NCI-H146 (cell line): ENCODE data around the gene GTF2A2.
"Not testable (repeated sequence)": the region's sequence is repeated elsewhere in the genome, so short reads cannot be mapped to it uniquely, and the experiment has no call there.

Experiments
- DNase-seq: peaks from one replicate; lab custom pipeline; 2025; lab: John Stamatoyannopoulos, UW

GTF2A2 gene

GRCh38 chr15:59674361-59674877 is 17.1 kb upstream of the GTF2A2 start:
- no peak for DNase-seq

DNA sequence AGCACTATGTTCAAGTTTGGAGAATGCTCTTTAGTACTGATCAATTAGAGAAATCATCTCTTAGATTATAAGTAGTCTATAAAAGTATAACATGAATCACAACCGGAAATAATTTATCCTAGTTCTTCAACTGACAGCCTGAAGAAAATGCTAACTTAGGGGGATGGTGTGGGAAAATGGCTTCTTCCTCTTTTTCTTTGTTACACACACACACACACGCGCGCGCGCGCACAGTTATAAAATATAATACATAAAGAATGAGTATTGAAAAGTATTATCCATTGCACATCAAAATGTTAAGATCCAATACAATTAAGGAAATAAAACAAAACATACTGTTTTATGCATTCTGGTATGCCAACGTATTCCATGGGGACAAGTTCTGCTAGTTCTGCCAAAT is 11.2 kb upstream of the GTF2A2 start:
- DNase-seq, result no peak

- DNase-seq, result no peak
Observed at GRCh38 chr15:59662260-59662659, 4.9 kb upstream of the GTF2A2 start.

GRCh38 chr15:59659366-59659765 is 2.1 kb upstream of the GTF2A2 start:
- DNase-seq, result no peak

GRCh38 chr15:59657635-59658125 is 365 bp upstream of the GTF2A2 start:
- no peak for DNase-seq

DNA sequence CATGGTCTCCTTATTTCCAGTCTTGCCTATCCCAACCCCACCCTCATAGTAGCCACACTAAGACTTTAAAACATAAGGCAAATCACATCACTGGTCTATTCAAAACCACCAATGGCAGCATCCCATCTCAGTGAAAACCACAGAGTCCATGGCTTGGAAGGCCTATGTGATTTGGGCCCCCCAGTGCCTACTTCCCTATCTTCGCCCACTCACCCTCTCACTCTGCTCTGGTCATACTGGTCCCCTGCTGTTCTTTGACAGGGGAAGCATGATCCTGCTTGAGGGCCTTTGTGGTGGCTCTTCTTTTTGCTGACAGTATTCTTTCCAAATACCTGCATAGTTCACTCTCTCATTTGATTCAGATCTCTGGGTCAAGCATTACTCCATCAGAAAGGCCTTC is 3.3 kb downstream of the GTF2A2 start:
- no peak for DNase-seq

- DNase-seq, result no peak
Observed at GRCh38 chr15:59649603-59650002, 7.7 kb downstream of the GTF2A2 start.

GRCh38 chr15:59647085-59647484 is 10.2 kb downstream of the GTF2A2 start:
- no peak for DNase-seq

DNA sequence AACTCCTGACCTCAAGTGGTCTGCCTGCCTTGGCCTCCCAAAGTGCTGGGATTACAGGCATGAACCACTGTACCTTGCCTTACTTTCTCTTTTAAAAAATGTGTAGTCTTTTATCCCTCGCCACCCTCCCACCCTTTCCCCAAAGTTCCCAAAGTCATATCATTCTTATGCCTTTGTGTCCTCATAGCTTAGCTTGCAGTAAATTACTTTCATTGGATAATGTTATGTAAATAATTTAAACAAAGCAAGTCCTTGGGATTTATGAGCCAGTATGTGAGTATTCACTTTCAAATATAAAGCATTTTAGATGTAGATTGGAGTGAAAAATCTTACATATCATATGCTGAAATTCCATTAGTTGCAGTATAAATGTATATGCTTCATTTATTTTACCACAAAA is 11.0 kb downstream of the GTF2A2 start:
- DNase-seq, result no peak

GRCh38 chr15:59645812-59646211 is 11.5 kb downstream of the GTF2A2 start:
- not testable (repeated sequence) for DNase-seq

DNA sequence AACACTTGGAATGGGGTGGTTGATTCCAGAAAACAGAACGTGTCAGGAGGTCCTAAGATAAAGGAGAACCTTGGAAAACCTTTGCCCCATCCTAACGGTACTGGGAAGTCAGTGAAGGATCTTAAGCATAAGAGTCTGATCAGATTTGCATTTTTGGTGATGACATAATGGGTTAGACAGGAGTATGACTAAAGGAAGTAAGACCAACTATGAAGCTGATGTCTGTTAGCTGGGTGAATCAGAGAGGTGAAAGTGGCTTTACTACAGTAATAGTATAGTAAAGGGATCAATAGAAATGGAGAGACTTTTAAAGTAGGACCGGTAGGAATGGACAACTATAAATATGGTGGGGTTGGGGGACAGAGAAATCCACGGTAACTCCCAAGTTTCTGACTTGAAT is 12.6 kb downstream of the GTF2A2 start:
- DNase-seq, result no peak

DNA sequence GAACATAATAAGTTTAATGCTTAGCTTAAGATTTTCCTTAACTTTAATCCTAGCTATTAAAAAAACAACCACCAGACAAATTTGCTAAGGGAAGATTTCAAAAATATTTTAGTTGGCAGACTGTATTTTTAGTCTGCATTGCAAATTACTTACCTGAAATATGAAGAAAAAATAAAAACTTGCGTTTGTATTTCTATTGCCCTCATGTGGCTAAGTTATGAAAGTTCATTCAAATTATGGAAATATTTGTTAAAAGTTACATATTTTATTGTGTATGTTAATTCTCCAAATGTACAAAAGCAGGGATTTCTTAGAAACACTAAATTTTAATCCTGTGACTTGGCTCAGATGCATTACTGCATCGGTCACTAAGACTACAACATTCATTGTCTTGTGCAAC is 15.0 kb downstream of the GTF2A2 start:
- no peak for DNase-seq

- not testable (repeated sequence) for DNase-seq
Observed at GRCh38 chr15:59637507-59637906, 19.8 kb downstream of the GTF2A2 start.

DNA sequence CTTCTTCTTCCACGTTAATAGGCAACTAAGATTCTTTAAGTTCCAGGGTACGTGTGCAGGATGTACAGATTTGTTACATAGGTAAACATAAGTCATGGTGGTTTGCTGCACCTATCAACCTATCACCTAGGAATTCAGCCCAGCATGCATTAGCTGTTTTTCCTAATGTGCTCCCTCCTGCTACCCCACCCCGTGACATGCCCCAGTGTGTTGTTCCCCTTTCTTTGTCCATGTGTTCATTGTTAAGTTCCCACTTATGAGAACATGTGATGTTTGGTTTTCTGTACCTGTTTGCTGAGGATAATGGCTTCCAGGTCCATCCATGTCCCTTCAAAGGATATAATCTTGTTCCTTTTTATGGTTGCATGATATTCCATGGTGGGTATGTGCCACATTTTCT is 21.1 kb downstream of the GTF2A2 start:
- DNase-seq, result no peak

DNA sequence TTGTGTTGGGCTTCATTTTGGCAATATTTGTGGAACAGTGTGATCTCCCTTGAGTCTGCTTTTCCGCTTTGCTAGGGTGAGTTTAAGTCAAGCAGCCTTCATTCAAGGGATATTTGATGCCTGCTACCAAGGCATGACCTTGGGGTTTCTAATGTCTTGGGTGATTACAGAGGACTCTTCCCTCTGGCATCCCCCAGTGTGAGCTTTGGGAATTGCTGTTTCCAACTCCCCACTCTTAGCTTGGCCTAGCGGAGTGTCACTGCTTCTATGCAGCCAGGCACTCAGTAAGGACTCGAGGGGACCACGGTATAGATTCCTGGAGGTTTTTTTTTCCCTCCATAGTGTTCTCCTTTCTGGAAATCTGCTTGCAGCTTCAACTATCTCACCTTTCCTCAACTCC is 24.6 kb downstream of the GTF2A2 start:
- DNase-seq, result no peak

DNA sequence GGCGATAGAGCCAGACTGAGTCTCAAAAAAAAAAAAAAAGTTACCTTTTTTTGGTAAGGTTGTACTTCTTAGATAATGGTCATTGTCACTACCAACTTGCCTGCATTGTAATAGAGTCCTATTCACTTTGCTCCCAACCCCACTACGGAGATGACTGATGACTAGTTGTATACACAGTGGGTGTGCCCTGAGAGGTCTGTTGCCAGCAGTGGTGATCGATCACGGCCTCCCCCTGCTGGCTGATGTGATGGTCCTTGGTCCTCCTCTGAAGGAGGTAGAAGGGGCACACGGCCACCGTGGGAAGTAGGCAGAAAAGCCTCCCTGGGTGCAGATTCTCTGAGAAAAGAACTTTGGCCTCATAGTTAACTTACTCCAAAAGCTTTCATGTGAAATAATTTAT is 35.0 kb downstream of the GTF2A2 start:
- peak; percentile 66 for DNase-seq

DNA sequence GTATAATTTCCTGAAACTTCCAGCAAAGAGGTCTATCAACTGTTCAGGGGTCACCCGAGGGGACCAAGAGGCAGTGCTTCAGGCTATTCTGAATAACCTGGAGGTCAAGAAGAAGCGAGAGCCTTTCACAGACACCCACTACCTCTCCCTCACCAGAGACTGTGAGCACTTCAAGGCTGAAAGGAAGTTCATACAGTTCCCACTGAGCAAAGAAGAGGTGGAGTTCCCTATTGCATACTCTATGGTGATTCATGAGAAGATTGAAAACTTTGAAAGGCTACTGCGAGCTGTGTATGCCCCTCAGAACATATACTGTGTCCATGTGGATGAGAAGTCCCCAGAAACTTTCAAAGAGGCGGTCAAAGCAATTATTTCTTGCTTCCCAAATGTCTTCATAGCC is 38.9 kb downstream of the GTF2A2 start:
- DNase-seq, result no peak

DNA sequence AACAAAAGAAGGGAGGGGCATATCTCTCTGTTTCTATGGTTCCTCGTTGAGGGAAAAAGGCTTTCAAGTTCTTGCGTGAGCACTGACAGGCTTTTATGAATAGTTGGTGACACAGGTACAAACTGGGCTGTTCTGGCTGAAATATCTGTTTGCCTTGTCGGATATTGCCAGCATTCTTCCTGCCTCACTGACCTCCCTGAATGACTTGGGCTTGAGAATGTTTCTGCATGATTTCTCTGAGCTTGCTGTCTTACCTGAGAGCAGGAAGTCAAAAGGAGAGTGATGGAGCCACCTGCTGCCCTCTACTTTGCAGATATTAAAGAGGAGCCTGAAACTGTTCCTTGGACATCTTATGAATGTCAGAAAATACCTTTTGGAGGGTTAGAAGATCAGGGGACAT is 40.9 kb downstream of the GTF2A2 start:
- DNase-seq, result peak; percentile 25

GRCh38 chr15:59615661-59616060 is 41.7 kb downstream of the GTF2A2 start:
- no peak for DNase-seq

GRCh38 chr15:59614153-59614552 is 43.2 kb downstream of the GTF2A2 start:
- DNase-seq, result no peak

- DNase-seq, result no peak
Observed at GRCh38 chr15:59611276-59612260, 45.7 kb downstream of the GTF2A2 start, which contains the start of gene GCNT3. Gene GCNT3 (plus strand): TSS chr15:59611783. CDS start chr15:59618239, 6,456 bp downstream.

DNA sequence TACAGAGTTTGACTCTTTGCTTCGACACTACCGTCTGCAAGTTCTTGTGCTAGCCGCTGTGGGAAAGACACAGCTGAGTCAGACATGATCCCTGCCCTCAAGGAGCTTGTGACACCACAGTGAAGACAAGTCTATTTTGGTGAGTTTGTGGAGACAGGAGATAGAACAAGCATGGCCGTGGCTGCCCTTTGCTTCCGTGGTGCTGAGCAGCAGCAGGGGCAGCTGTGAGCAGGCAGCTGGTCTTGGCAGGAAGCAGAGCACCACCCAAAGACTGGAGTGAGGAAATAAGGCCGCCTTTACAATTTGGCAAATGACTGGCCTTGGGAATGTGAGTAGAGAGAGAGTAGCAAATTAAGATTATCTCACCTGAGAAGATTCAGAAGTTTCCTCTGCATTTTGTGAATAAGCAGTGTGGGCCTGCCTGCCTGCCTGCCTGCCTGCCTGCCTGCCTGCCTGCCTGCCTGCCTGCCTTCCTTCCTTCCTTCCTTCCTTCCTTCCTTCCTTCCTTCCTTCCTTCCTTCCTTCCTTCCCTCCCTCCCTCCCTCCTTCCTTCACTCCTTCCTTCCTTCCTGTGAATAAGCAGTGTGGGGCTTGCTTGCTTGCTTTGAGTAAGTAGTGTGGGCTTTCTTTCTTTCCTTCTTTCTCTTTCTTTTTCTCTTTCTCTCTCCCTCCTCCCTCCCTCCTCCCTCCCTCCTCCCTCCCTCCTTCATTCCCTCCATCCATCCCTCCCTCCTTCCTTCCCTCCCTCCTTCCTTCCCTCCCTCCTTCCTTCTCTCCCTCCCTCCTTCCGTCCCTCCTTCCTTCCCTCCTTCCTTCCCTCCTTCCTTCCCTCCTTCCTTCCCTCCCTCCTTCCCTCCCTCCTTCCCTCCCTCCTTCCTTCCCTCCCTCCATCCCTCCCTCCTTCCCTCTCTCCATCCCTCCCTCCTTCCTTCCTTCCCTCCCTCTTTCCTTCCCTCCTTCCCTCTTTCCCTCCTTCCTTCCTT is 47.3 kb downstream of the GTF2A2 start:
- DNase-seq, result peak; percentile 8
